Stimulated activated naive B cell treated with anti-CD40 and anti-IgM and Interleukin-4, amounts not matched to agents 10 μg/mL and 1 μg/mL and 100 μg/mL, for 72 hours (primary cell): ENCODE measurements around the gene SLC12A7.
A peak's percentile ranks its signal among the peaks of the same experiment; 100 is the strongest.
"Not testable (repeated sequence)": the region's sequence is repeated elsewhere in the genome, so short reads cannot be mapped to it uniquely, and the experiment has no call there.

Experiments
- ATAC-seq, 2 donors: fragments of 150-1000 bp; cut with Tn5 transposase; replicated peaks; 2 replicates each; pipeline ENCODE4 v1.10.0; 2021; ENCODE audit warnings: moderate library complexity in 1 of 2
- DNase-seq: peaks from one replicate; pipeline ENCODE4 v3.0.0; 2021
- H3K27ac Mint-ChIP-seq: one replicate; pipeline ENCODE4 v1.8.0; 2022; ENCODE audit warnings: mild to moderate bottlenecking, mixed read lengths
- H3K27me3 Mint-ChIP-seq, 2 donors: one replicate each; pipeline ENCODE4 v1.8.0; 2022; ENCODE audit warnings: mixed read lengths in 2 of 2
- H3K36me3 Mint-ChIP-seq, 2 donors: one replicate each; pipeline ENCODE4 v1.8.0; 2022; ENCODE audit warnings: mixed read lengths in 2 of 2, mild to moderate bottlenecking in 1 of 2
- H3K4me1 Mint-ChIP-seq, 2 donors: one replicate each; pipeline ENCODE4 v1.8.0; 2022; ENCODE audit warnings: mixed read lengths in 2 of 2, mild to moderate bottlenecking in 1 of 2
- H3K4me3 Mint-ChIP-seq, 2 donors: one replicate each; pipeline ENCODE4 v1.8.0; 2022; ENCODE audit warnings: mild to moderate bottlenecking in 2 of 2, mixed read lengths in 2 of 2, moderate library complexity in 1 of 2
- H3K9me3 Mint-ChIP-seq, 2 donors: one replicate each; pipeline ENCODE4 v1.8.0; 2022; ENCODE audit warnings: mixed read lengths in 2 of 2, mild to moderate bottlenecking in 1 of 2

Gene SLC12A7

GRCh38 chr5:1111727-1112289, at the start of gene SLC12A7:
Gene SLC12A7 (minus strand): TSS chr5:1112063. CDS start chr5:1111991, 72 bp downstream.
- ATAC-seq (peak; percentile 70 to 77), DNase-seq (peak; percentile 47)
- H3K27me3 Mint-ChIP-seq: peaks cover 0 to 6% of the 10 kb centered on the region in 2 donors
- peak within 1 kb of the TSS; percentile 93 for H3K27ac Mint-ChIP-seq
- H3K36me3 Mint-ChIP-seq: peaks cover 2 to 6% of the 10 kb centered on the region in 2 donors
- peak within 1 kb of the TSS; percentile 93 to 97 for H3K4me3 Mint-ChIP-seq
- peaks cover 33 to 56% of the 10 kb centered on the region in 2 donors for H3K4me1 Mint-ChIP-seq
- no peaks in the 10 kb centered on the region for H3K9me3 Mint-ChIP-seq

GRCh38 chr5:1161108-1161832, 49.4 kb upstream of the SLC12A7 start:
- H3K9me3 Mint-ChIP-seq: peaks cover 7 to 11% of the 10 kb centered on the region in 2 donors
- peaks cover 10 to 14% of the 10 kb centered on the region in 2 donors for H3K4me1 Mint-ChIP-seq

GRCh38 chr5:1159774-1160406, 48.0 kb upstream of the SLC12A7 start:
- peaks cover 38 to 51% of the 10 kb centered on the region in 2 donors for H3K27me3 Mint-ChIP-seq
- no peak overlapping the region for H3K27ac Mint-ChIP-seq
- H3K4me1 Mint-ChIP-seq: peaks cover 12 to 14% of the 10 kb centered on the region in 2 donors
- DNase-seq: no peak
- no peak overlapping the region for H3K4me3 Mint-ChIP-seq
- H3K36me3 Mint-ChIP-seq: peaks cover 9% of the 10 kb centered on the region in 2 donors
- H3K9me3 Mint-ChIP-seq: peaks cover 7 to 11% of the 10 kb centered on the region in 2 donors
- ATAC-seq: no peak

More at GRCh38 chr5:1161108-1161832, 49.4 kb upstream of the SLC12A7 start:
- H3K27me3 Mint-ChIP-seq: peaks cover 43 to 61% of the 10 kb centered on the region in 2 donors
- DNase-seq (no peak), ATAC-seq (no peak)
- H3K27ac Mint-ChIP-seq: no peak overlapping the region
- H3K36me3 Mint-ChIP-seq: peaks cover 9% of the 10 kb centered on the region in 2 donors
- no peak overlapping the region for H3K4me3 Mint-ChIP-seq

GRCh38 chr5:1159341-1159675, 47.4 kb upstream of the SLC12A7 start:
- no peak for ATAC-seq
- Mint-ChIP-seq H3K9me3 (peaks cover 7 to 11% of the 10 kb centered on the region in 2 donors), H3K4me1 (peaks cover 12 to 17% of the 10 kb centered on the region in 2 donors), H3K36me3 (peaks cover 9% of the 10 kb centered on the region in 2 donors), H3K4me3 (no peak overlapping the region), H3K27ac (no peak overlapping the region), H3K27me3 (peaks cover 35 to 48% of the 10 kb centered on the region in 2 donors)
- DNase-seq: no peak

- peaks cover 7 to 11% of the 10 kb centered on the region in 2 donors for H3K9me3 Mint-ChIP-seq
- H3K27me3 Mint-ChIP-seq: peaks cover 38 to 51% of the 10 kb centered on the region in 2 donors
- no peak overlapping the region for H3K27ac Mint-ChIP-seq
- no peak overlapping the region for H3K4me3 Mint-ChIP-seq
- ATAC-seq (no peak), DNase-seq (no peak)
- H3K4me1 Mint-ChIP-seq: peaks cover 17 to 23% of the 10 kb centered on the region in 2 donors
- H3K36me3 Mint-ChIP-seq: peaks cover 9% of the 10 kb centered on the region in 2 donors
Measured at GRCh38 chr5:1158647-1159340, 46.9 kb upstream of the SLC12A7 start.

GRCh38 chr5:1157461-1157986, 45.7 kb upstream of the SLC12A7 start:
- H3K27ac Mint-ChIP-seq, DNase-seq, ATAC-seq, H3K36me3 Mint-ChIP-seq: not testable (repeated sequence)
- Mint-ChIP-seq H3K4me1 (peaks cover 23 to 29% of the 10 kb centered on the region in 2 donors), H3K9me3 (peaks cover 7 to 11% of the 10 kb centered on the region in 2 donors), H3K4me3 (peak overlapping the region in 1 of 2 donors; percentile 2), H3K27me3 (peaks cover 39 to 58% of the 10 kb centered on the region in 2 donors)

GRCh38 chr5:1156754-1157460, 45.0 kb upstream of the SLC12A7 start:
- DNase-seq (no peak), ATAC-seq (no peak)
- peaks cover 30 to 35% of the 10 kb centered on the region in 2 donors for H3K4me1 Mint-ChIP-seq
- H3K36me3 Mint-ChIP-seq: peaks cover 9% of the 10 kb centered on the region in 2 donors
- peaks cover 39 to 64% of the 10 kb centered on the region in 2 donors for H3K27me3 Mint-ChIP-seq
- peak overlapping the region in 1 of 2 donors; percentile 2 for H3K4me3 Mint-ChIP-seq
- no peak overlapping the region for H3K27ac Mint-ChIP-seq
- H3K9me3 Mint-ChIP-seq: peaks cover 7 to 11% of the 10 kb centered on the region in 2 donors

- H3K4me3 Mint-ChIP-seq: no peak overlapping the region
- peaks cover 9% of the 10 kb centered on the region in 2 donors for H3K36me3 Mint-ChIP-seq
- no peak overlapping the region for H3K27ac Mint-ChIP-seq
- ATAC-seq (no peak), DNase-seq (no peak)
- peaks cover 34 to 41% of the 10 kb centered on the region in 2 donors for H3K4me1 Mint-ChIP-seq
- peaks cover 7 to 11% of the 10 kb centered on the region in 2 donors for H3K9me3 Mint-ChIP-seq
- H3K27me3 Mint-ChIP-seq: peaks cover 39 to 65% of the 10 kb centered on the region in 2 donors
Measured at GRCh38 chr5:1156033-1156753, 44.3 kb upstream of the SLC12A7 start.

- ATAC-seq (no peak), DNase-seq (no peak)
- Mint-ChIP-seq H3K9me3 (peaks cover 7 to 11% of the 10 kb centered on the region in 2 donors), H3K27me3 (peaks cover 39 to 62% of the 10 kb centered on the region in 2 donors), H3K36me3 (peaks cover 9% of the 10 kb centered on the region in 2 donors), H3K4me1 (peaks cover 36 to 44% of the 10 kb centered on the region in 2 donors), H3K4me3 (peak overlapping the region; percentile 40 to 45), H3K27ac (no peak overlapping the region)
Measured at GRCh38 chr5:1155191-1156032, 43.5 kb upstream of the SLC12A7 start.

- DNase-seq (no peak), ATAC-seq (peak; percentile 35 to 56)
- Mint-ChIP-seq H3K4me3 (peak overlapping the region in 1 of 2 donors; percentile 29), H3K4me1 (peaks cover 38 to 44% of the 10 kb centered on the region in 2 donors), H3K9me3 (peaks cover 7 to 11% of the 10 kb centered on the region in 2 donors), H3K27ac (peak overlapping the region; percentile 20), H3K36me3 (peaks cover 9% of the 10 kb centered on the region in 2 donors), H3K27me3 (peaks cover 24 to 43% of the 10 kb centered on the region in 2 donors)
Measured at GRCh38 chr5:1153428-1153827, 41.6 kb upstream of the SLC12A7 start.

GRCh38 chr5:1152771-1153282, 41.0 kb upstream of the SLC12A7 start:
- H3K27me3 Mint-ChIP-seq: peaks cover 18 to 37% of the 10 kb centered on the region in 2 donors
- H3K36me3 Mint-ChIP-seq: peaks cover 7 to 8% of the 10 kb centered on the region in 2 donors
- H3K4me1 Mint-ChIP-seq: peaks cover 38 to 44% of the 10 kb centered on the region in 2 donors
- no peak overlapping the region for H3K4me3 Mint-ChIP-seq
- H3K9me3 Mint-ChIP-seq: peaks cover 7 to 10% of the 10 kb centered on the region in 2 donors
- H3K27ac Mint-ChIP-seq: no peak overlapping the region
- no peak for ATAC-seq
- no peak for DNase-seq

GRCh38 chr5:1152156-1152555, 40.3 kb upstream of the SLC12A7 start:
- H3K27ac Mint-ChIP-seq: peak overlapping the region; percentile 62
- peak; percentile 58 for DNase-seq
- ATAC-seq: peak; percentile 86 to 90
- peaks cover 33 to 37% of the 10 kb centered on the region in 2 donors for H3K4me1 Mint-ChIP-seq
- H3K27me3 Mint-ChIP-seq: peaks cover 11 to 36% of the 10 kb centered on the region in 2 donors
- peak overlapping the region; percentile 22 to 66 for H3K4me3 Mint-ChIP-seq
- H3K9me3 Mint-ChIP-seq: peaks cover under 1 to 4% of the 10 kb centered on the region in 2 donors
- peaks cover under 1 to 2% of the 10 kb centered on the region in 2 donors for H3K36me3 Mint-ChIP-seq
